ENCODE results near the gene CHST2. TPM values are rescaled to one million over a fixed set of nuclear protein-coding genes. Genes with fewer than 3 reads are reported as not detected.

Gene CHST2
- total and polyA plus RNA-seq, 4 donors, result 0.11 to 48.7 (median 0.93) TPM

GRCh38 chr3:143092191-143092590 lies 27.4 kb upstream of the CHST2 start:
- H3K27me3 ChIP-seq (ENCODE audit: control insufficient read depth in 4 of 4, insufficient read depth in 4 of 4, low read length in 3 of 4), result no peaks in the 10 kb centered on the region
- DNase-seq (ENCODE audit: low spot score), result no peak
- no peak overlapping the region for H3K4me3 ChIP-seq (ENCODE audit: low read depth in 1 of 3, low read length in 3 of 3)
- H3K27ac ChIP-seq (ENCODE audit: low read depth in 1 of 2, low read length in 2 of 2), result no peak overlapping the region
- WGBS, result 77% methylated on average over 1 of the region's 1 CpG
- peaks cover 0 to 3% (median under 1%) of the 10 kb centered on the region in 4 donors for H3K9me3 ChIP-seq (ENCODE audit: control insufficient read depth in 4 of 4, low read length in 3 of 4)
- no peak for TF ChIP-seq EGR1 (IDR thresholded peaks at IDR 0.05; ENCODE audit: low read depth in 2 of 2)
- no peak for TF ChIP-seq ATF3 (IDR thresholded peaks at IDR 0.05)
- no peak for TF ChIP-seq TAF1 (conservative IDR thresholded peaks at IDR 0.05)
- TF ChIP-seq HNF4G (IDR thresholded peaks at IDR 0.05), result no peak
- TF ChIP-seq, protein P1, sequence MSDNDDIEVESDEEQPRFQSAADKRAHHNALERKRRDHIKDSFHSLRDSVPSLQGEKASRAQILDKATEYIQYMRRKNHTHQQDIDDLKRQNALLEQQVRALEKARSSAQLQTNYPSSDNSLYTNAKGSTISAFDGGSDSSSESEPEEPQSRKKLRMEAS (IDR thresholded peaks at IDR 0.05), result no peak
- TF ChIP-seq GABPA (IDR thresholded peaks at IDR 0.05 in 1 of 2, conservative IDR thresholded peaks at IDR 0.05 in 1 of 2), result no peak
- TF ChIP-seq, protein P2, sequence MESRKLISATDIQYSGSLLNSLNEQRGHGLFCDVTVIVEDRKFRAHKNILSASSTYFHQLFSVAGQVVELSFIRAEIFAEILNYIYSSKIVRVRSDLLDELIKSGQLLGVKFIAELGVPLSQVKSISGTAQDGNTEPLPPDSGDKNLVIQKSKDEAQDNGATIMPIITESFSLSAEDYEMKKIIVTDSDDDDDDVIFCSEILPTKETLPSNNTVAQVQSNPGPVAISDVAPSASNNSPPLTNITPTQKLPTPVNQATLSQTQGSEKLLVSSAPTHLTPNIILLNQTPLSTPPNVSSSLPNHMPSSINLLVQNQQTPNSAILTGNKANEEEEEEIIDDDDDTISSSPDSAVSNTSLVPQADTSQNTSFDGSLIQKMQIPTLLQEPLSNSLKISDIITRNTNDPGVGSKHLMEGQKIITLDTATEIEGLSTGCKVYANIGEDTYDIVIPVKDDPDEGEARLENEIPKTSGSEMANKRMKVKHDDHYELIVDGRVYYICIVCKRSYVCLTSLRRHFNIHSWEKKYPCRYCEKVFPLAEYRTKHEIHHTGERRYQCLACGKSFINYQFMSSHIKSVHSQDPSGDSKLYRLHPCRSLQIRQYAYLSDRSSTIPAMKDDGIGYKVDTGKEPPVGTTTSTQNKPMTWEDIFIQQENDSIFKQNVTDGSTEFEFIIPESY (IDR thresholded peaks at IDR 0.05), result no peak
- no peak for TF ChIP-seq FOXA2 (IDR thresholded peaks at IDR 0.05)
- no peak for TF ChIP-seq HNF4A (conservative IDR thresholded peaks at IDR 0.05)
- TF ChIP-seq NR2F2 (IDR thresholded peaks at IDR 0.05), result no peak
- no peak for TF ChIP-seq RAD21 (IDR thresholded peaks at IDR 0.05)
- no peak for TF ChIP-seq SP1 (IDR thresholded peaks at IDR 0.05)
- no peak for TF ChIP-seq RXRA (IDR thresholded peaks at IDR 0.05)
- TF ChIP-seq FOXA1 (IDR thresholded peaks at IDR 0.05), result no peak
- TF ChIP-seq REST (IDR thresholded peaks at IDR 0.05), result no peak
- TF ChIP-seq YY1 (IDR thresholded peaks at IDR 0.05), result no peak
- no peak for TF ChIP-seq JUND (IDR thresholded peaks at IDR 0.05)
- no peak for TF ChIP-seq CTCF (IDR thresholded peaks at IDR 0.05; ENCODE audit: low read depth, low read length, missing input control)
- H3K4me1 ChIP-seq (ENCODE audit: control insufficient read depth in 4 of 4, insufficient read depth in 4 of 4, low read length in 3 of 4), result no peaks in the 10 kb centered on the region
- H3K9ac ChIP-seq (ENCODE audit: low read depth in 1 of 2, low read length in 2 of 2), result no peak overlapping the region
- H3K36me3 ChIP-seq (ENCODE audit: control insufficient read depth in 4 of 4, insufficient read depth in 3 of 4, low read depth in 1 of 4, low read length in 3 of 4), result no peaks in the 10 kb centered on the region

All from liver (tissue), 9 donors.